ENCODE measurements around the gene UCHL3.

Gene UCHL3

GRCh38 chr13:75549262-75550158 lies at the start of gene UCHL3:
UCHL3 (plus strand) TSS chr13:75549791; CDS start chr13:75549821, 30 bp downstream.
- H3K9ac ChIP-seq (ENCODE audit: low read length), result peak within 1 kb of the TSS; percentile 96
- peak; percentile 98 for DNase-seq (ENCODE audit: low read depth)
- peaks cover 9% of the 10 kb centered on the region for H3K36me3 ChIP-seq (ENCODE audit: control insufficient read depth, insufficient read depth, low read length, severe bottlenecking)
- H3K27me3 ChIP-seq (replicated peaks; ENCODE audit: control insufficient read depth, insufficient read depth, low read length), result no peaks in the 10 kb centered on the region
- H3K4me3 ChIP-seq (ENCODE audit: low read length), result peak within 1 kb of the TSS; percentile 95
- H3K4me1 ChIP-seq (ENCODE audit: control insufficient read depth, insufficient read depth, low read length), result peaks cover 23% of the 10 kb centered on the region
- H3K9me3 ChIP-seq (ENCODE audit: control insufficient read depth, low read length), result no peaks in the 10 kb centered on the region

DNA sequence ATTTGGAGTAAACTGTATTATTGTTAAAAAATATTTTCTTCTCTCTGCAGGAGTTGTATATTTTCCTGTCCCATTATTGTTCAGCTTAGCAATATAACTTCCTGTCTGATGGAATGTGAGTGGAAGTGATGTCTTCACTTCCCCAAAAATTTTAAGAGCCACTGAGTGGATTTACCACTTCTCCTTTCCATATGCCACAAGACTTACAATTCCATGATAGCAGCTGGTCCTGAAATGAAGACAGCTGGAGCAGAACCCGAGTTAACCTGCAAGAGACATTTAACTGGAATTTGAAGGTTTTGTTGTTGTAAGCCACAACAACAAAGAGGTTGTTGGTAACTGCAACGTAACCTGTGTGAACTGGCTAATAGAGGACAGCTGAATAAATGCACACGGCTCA lies 44.3 kb upstream of the UCHL3 start:
- Histone ChIP-seq H3K36me3 (ENCODE audit: control insufficient read depth, insufficient read depth, low read length, severe bottlenecking) (no peaks in the 10 kb centered on the region), H3K4me3 (ENCODE audit: low read length) (no peak overlapping the region), H3K9me3 (ENCODE audit: control insufficient read depth, low read length) (no peaks in the 10 kb centered on the region), H3K27me3 (replicated peaks; ENCODE audit: control insufficient read depth, insufficient read depth, low read length) (no peaks in the 10 kb centered on the region), H3K9ac (ENCODE audit: low read length) (no peak overlapping the region), H3K4me1 (ENCODE audit: control insufficient read depth, insufficient read depth, low read length) (no peaks in the 10 kb centered on the region)
- no peak for DNase-seq (ENCODE audit: low read depth)

- no peak overlapping the region for H3K9ac ChIP-seq (ENCODE audit: low read length)
- H3K4me3 ChIP-seq (ENCODE audit: low read length), result no peak overlapping the region
- H3K4me1 ChIP-seq (ENCODE audit: control insufficient read depth, insufficient read depth, low read length), result no peaks in the 10 kb centered on the region
- H3K36me3 ChIP-seq (ENCODE audit: control insufficient read depth, insufficient read depth, low read length, severe bottlenecking), result no peaks in the 10 kb centered on the region
- H3K27me3 ChIP-seq (replicated peaks; ENCODE audit: control insufficient read depth, insufficient read depth, low read length), result no peaks in the 10 kb centered on the region
- no peak for DNase-seq (ENCODE audit: low read depth)
- H3K9me3 ChIP-seq (ENCODE audit: control insufficient read depth, low read length), result no peaks in the 10 kb centered on the region
Observed at GRCh38 chr13:75506018-75506417, 43.6 kb upstream of the UCHL3 start.

GRCh38 chr13:75507027-75508001 lies 42.3 kb upstream of the UCHL3 start:
- no peaks in the 10 kb centered on the region for H3K9me3 ChIP-seq (ENCODE audit: control insufficient read depth, low read length)
- H3K4me3 ChIP-seq (ENCODE audit: low read length), result no peak overlapping the region
- no peak for DNase-seq (ENCODE audit: low read depth)
- no peaks in the 10 kb centered on the region for H3K4me1 ChIP-seq (ENCODE audit: control insufficient read depth, insufficient read depth, low read length)
- H3K27me3 ChIP-seq (replicated peaks; ENCODE audit: control insufficient read depth, insufficient read depth, low read length), result no peaks in the 10 kb centered on the region
- H3K36me3 ChIP-seq (ENCODE audit: control insufficient read depth, insufficient read depth, low read length, severe bottlenecking), result no peaks in the 10 kb centered on the region
- no peak overlapping the region for H3K9ac ChIP-seq (ENCODE audit: low read length)

DNA sequence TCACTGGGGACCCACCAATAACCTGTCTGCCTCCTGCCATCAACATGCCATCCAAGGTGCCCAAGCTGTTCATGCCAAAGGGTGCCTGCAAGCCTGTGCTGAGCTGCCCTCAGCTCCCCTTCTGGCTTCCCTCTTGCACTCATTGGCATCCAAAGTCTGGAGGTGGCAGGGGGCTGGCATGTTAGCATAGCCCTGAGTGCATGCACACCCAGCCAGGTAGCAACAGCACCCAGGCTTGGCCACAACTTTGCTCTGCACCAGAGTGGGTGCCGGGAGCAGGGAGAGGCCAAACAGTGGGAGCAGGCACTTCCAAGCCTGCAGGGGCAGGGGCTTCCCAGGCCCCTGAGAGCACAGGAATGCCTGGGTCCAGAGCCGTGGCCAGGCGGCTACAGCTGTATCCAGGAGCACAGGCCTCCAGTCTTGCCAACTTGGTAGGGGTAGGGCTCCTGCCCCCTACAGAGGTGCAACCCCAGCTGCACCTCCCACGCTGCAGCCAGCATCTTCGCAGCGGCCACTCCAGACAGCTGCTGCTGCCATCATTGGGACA lies 41.5 kb upstream of the UCHL3 start:
- DNase-seq (ENCODE audit: low read depth), result no peak
- Histone ChIP-seq H3K27me3 (replicated peaks; ENCODE audit: control insufficient read depth, insufficient read depth, low read length) (no peaks in the 10 kb centered on the region), H3K9me3 (ENCODE audit: control insufficient read depth, low read length) (no peaks in the 10 kb centered on the region), H3K36me3 (ENCODE audit: control insufficient read depth, insufficient read depth, low read length, severe bottlenecking) (no peaks in the 10 kb centered on the region), H3K4me3 (ENCODE audit: low read length) (no peak overlapping the region), H3K9ac (ENCODE audit: low read length) (no peak overlapping the region), H3K4me1 (ENCODE audit: control insufficient read depth, insufficient read depth, low read length) (no peaks in the 10 kb centered on the region)

GRCh38 chr13:75511051-75511625 lies 38.5 kb upstream of the UCHL3 start:
- H3K27me3 ChIP-seq (replicated peaks; ENCODE audit: control insufficient read depth, insufficient read depth, low read length), result no peaks in the 10 kb centered on the region
- H3K36me3 ChIP-seq (ENCODE audit: control insufficient read depth, insufficient read depth, low read length, severe bottlenecking), result no peaks in the 10 kb centered on the region
- H3K9me3 ChIP-seq (ENCODE audit: control insufficient read depth, low read length), result no peaks in the 10 kb centered on the region
- no peak for DNase-seq (ENCODE audit: low read depth)
- H3K9ac ChIP-seq (ENCODE audit: low read length), result no peak overlapping the region
- no peak overlapping the region for H3K4me3 ChIP-seq (ENCODE audit: low read length)
- H3K4me1 ChIP-seq (ENCODE audit: control insufficient read depth, insufficient read depth, low read length), result no peaks in the 10 kb centered on the region

DNA sequence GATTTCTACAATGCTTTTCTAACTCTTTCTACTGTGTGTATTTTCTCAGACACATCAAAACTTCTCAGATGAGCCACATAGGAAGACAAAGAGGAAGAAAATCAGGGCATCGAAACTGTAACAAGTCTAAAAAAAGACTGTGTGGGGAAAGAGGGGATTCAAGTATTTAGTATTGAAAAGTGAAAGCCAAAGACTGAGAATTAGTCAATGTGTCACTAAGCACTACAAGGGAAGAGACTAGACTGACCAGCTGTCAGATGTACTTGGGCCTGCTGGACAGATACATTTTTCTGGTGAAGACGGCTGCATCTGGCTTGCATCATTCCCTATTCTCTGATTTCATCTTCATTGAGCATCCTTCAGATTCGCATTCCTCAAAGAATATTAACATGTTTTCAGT lies 37.3 kb upstream of the UCHL3 start:
- no peaks in the 10 kb centered on the region for H3K36me3 ChIP-seq (ENCODE audit: control insufficient read depth, insufficient read depth, low read length, severe bottlenecking)
- H3K4me3 ChIP-seq (ENCODE audit: low read length), result no peak overlapping the region
- no peaks in the 10 kb centered on the region for H3K27me3 ChIP-seq (replicated peaks; ENCODE audit: control insufficient read depth, insufficient read depth, low read length)
- no peak overlapping the region for H3K9ac ChIP-seq (ENCODE audit: low read length)
- no peak for DNase-seq (ENCODE audit: low read depth)
- no peaks in the 10 kb centered on the region for H3K9me3 ChIP-seq (ENCODE audit: control insufficient read depth, low read length)
- no peaks in the 10 kb centered on the region for H3K4me1 ChIP-seq (ENCODE audit: control insufficient read depth, insufficient read depth, low read length)

DNA sequence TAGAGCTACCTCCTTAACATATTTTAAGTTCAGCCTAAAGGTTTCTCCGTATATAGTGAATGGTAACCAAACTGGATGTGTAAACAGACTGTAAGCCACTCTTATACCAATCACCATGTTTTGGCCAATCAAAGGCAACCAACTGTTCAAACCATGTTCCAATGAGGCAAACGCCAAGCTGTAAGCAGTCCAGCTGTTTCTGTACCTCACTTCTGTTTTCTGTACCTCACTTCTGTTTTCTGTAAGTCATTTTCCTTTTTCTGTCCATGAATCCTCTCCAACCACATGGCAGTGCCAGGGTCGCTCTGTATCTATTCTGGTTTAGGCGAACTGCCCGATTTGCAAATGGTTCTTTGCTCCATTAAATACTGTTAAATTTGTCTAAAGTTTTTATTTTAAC lies 36.3 kb upstream of the UCHL3 start:
- Histone ChIP-seq H3K9ac (ENCODE audit: low read length) (no peak overlapping the region), H3K27me3 (replicated peaks; ENCODE audit: control insufficient read depth, insufficient read depth, low read length) (no peaks in the 10 kb centered on the region), H3K9me3 (ENCODE audit: control insufficient read depth, low read length) (no peaks in the 10 kb centered on the region), H3K4me1 (ENCODE audit: control insufficient read depth, insufficient read depth, low read length) (no peaks in the 10 kb centered on the region), H3K4me3 (ENCODE audit: low read length) (no peak overlapping the region), H3K36me3 (ENCODE audit: control insufficient read depth, insufficient read depth, low read length, severe bottlenecking) (no peaks in the 10 kb centered on the region)
- no peak for DNase-seq (ENCODE audit: low read depth)

GRCh38 chr13:75514080-75514995 lies 35.3 kb upstream of the UCHL3 start:
- no peaks in the 10 kb centered on the region for H3K4me1 ChIP-seq (ENCODE audit: control insufficient read depth, insufficient read depth, low read length)
- no peak for DNase-seq (ENCODE audit: low read depth)
- H3K27me3 ChIP-seq (replicated peaks; ENCODE audit: control insufficient read depth, insufficient read depth, low read length), result no peaks in the 10 kb centered on the region
- H3K9me3 ChIP-seq (ENCODE audit: control insufficient read depth, low read length), result no peaks in the 10 kb centered on the region
- no peak overlapping the region for H3K9ac ChIP-seq (ENCODE audit: low read length)
- no peak overlapping the region for H3K4me3 ChIP-seq (ENCODE audit: low read length)
- no peaks in the 10 kb centered on the region for H3K36me3 ChIP-seq (ENCODE audit: control insufficient read depth, insufficient read depth, low read length, severe bottlenecking)

GRCh38 chr13:75518439-75519088 lies 31.0 kb upstream of the UCHL3 start:
- Histone ChIP-seq H3K4me3 (ENCODE audit: low read length) (no peak overlapping the region), H3K27me3 (replicated peaks; ENCODE audit: control insufficient read depth, insufficient read depth, low read length) (no peaks in the 10 kb centered on the region), H3K9ac (ENCODE audit: low read length) (no peak overlapping the region), H3K9me3 (ENCODE audit: control insufficient read depth, low read length) (no peaks in the 10 kb centered on the region), H3K36me3 (ENCODE audit: control insufficient read depth, insufficient read depth, low read length, severe bottlenecking) (no peaks in the 10 kb centered on the region), H3K4me1 (ENCODE audit: control insufficient read depth, insufficient read depth, low read length) (no peaks in the 10 kb centered on the region)
- no peak for DNase-seq (ENCODE audit: low read depth)
